ENCODE results near the gene IFI16.
"Not testable (repeated sequence)": the region's sequence is repeated elsewhere in the genome, so short reads cannot be mapped to it uniquely, and the experiment has no call there.

The IFI16 gene

GRCh38 chr1:159008744-159009188 is 941 bp upstream of the IFI16 start:
- no peak for DNase-seq (ENCODE audit: low spot score)

- no peak for DNase-seq (ENCODE audit: low spot score)
Observed at GRCh38 chr1:159009287-159009686, 420 bp upstream of the IFI16 start.

- no peak for DNase-seq (ENCODE audit: low spot score)
Observed at GRCh38 chr1:159010391-159010790, 684 bp downstream of the IFI16 start.

GRCh38 chr1:159011001-159011400 is 1.3 kb downstream of the IFI16 start:
- DNase-seq (ENCODE audit: low spot score): not testable (repeated sequence)

GRCh38 chr1:159011751-159012150 is 2.0 kb downstream of the IFI16 start:
- no peak for DNase-seq (ENCODE audit: low spot score)

GRCh38 chr1:159012495-159012894 is 2.8 kb downstream of the IFI16 start:
- no peak for DNase-seq (ENCODE audit: low spot score)

GRCh38 chr1:159014003-159014571 is 4.4 kb downstream of the IFI16 start:
- DNase-seq (ENCODE audit: low spot score): no peak

GRCh38 chr1:159014851-159015250 is 5.1 kb downstream of the IFI16 start:
- no peak for DNase-seq (ENCODE audit: low spot score)

GRCh38 chr1:159015440-159015909 is 5.8 kb downstream of the IFI16 start:
- DNase-seq (ENCODE audit: low spot score): peak; percentile 63

- DNase-seq (ENCODE audit: low spot score): no peak
Observed at GRCh38 chr1:159023723-159024122, 14.0 kb downstream of the IFI16 start.

- no peak for DNase-seq (ENCODE audit: low spot score)
Observed at GRCh38 chr1:159025043-159025442, 15.3 kb downstream of the IFI16 start.

- DNase-seq (ENCODE audit: low spot score): not testable (repeated sequence)
Observed at GRCh38 chr1:159026841-159027240, 17.1 kb downstream of the IFI16 start.

GRCh38 chr1:159030311-159030710 is 20.6 kb downstream of the IFI16 start:
- no peak for DNase-seq (ENCODE audit: low spot score)

GRCh38 chr1:159030877-159031447 is 21.3 kb downstream of the IFI16 start:
- DNase-seq (ENCODE audit: low spot score): no peak

GRCh38 chr1:159040206-159040605 is 30.5 kb downstream of the IFI16 start:
- DNase-seq (ENCODE audit: low spot score): peak; percentile 48

- DNase-seq (ENCODE audit: low spot score): no peak
Observed at GRCh38 chr1:159040893-159041724, 31.4 kb downstream of the IFI16 start.

- not testable (repeated sequence) for DNase-seq (ENCODE audit: low spot score)
Observed at GRCh38 chr1:159046486-159046885, 36.8 kb downstream of the IFI16 start.

- DNase-seq (ENCODE audit: low spot score): no peak
Observed at GRCh38 chr1:159051436-159051835, 41.7 kb downstream of the IFI16 start.

GRCh38 chr1:159054427-159054826 is 44.7 kb downstream of the IFI16 start:
- DNase-seq (ENCODE audit: low spot score): no peak

GRCh38 chr1:159055181-159055641 is 45.5 kb downstream of the IFI16 start:
- no peak for DNase-seq (ENCODE audit: low spot score)

GRCh38 chr1:159056069-159056698 is 46.5 kb downstream of the IFI16 start:
- no peak for DNase-seq (ENCODE audit: low spot score)

GRCh38 chr1:159058751-159059150 is 49.0 kb downstream of the IFI16 start:
- no peak for DNase-seq (ENCODE audit: low spot score)
